Upper lobe of left lung (tissue), 4 donors: ENCODE results near the gene UGCG.

ENCODE experiments used
- CTCF ChIP-seq, 6 experiments: fragments of 450-650 bp in 4 of 6; fragments of 200-600 bp in 2 of 6; sonication (generic) in 2 of 6; IDR thresholded peaks; one replicate each; pipeline ENCODE4 v1.5.1; 2016 to 2019; ENCODE audit warnings: antibody characterized with exemption in 6 of 6
- POLR2AphosphoS5 ChIP-seq, 2 donors: sonication (generic); formaldehyde crosslinking; IDR thresholded peaks; one replicate each; pipeline ENCODE4 v1.5.1; 2017; ENCODE audit warnings: antibody characterized with exemption in 2 of 2

- no peak for TF ChIP-seq CTCF (IDR thresholded peaks at IDR 0.05)
- no peak for TF ChIP-seq POLR2AphosphoS5 (IDR thresholded peaks at IDR 0.05)
These were observed 6.3 kb upstream of the UGCG start for GRCh38 chr9:111890334-111890733.
